Naive thymus-derived CD4-positive, alpha-beta T cell (primary cell): Measurements from ENCODE around the gene TOX2. TPM values are rescaled to one million over a fixed set of nuclear protein-coding genes. Genes with fewer than 3 reads are reported as not detected.
A peak's percentile ranks its signal among the peaks of the same experiment; 100 is the strongest.

Source experiments
- ATAC-seq: fragments of 150-1000 bp; cut with Tn5 transposase; 2 replicates; pipeline ENCODE4 v1.10.0; 2021; ENCODE audit warnings: mild to moderate bottlenecking, moderate library complexity
- CTCF ChIA-PET: fragments of 350-600 bp; sonication (Branson Sonifier 250); formaldehyde crosslinking; loops from one replicate; lab custom pipeline; 2021; ENCODE audit warnings: antibody characterized with exemption; lab: Charles Lee
- POLR2A ChIA-PET: fragments of 350-600 bp; sonication (Branson Sonifier 250); formaldehyde crosslinking; loops from one replicate; lab custom pipeline; 2021; ENCODE audit warnings: antibody characterized with exemption, inconsistent platforms; lab: Charles Lee
- DNase-seq, 9 donors: peaks; one replicate each; pipeline versions ENCODE4 v3.0.0 to v3.0.0-alpha.2; 2020 to 2022; ENCODE audit warnings: mixed read lengths in 1 of 9
- H3K27ac ChIP-seq: one replicate; pipeline ENCODE4 v1.7.0; 2013; ENCODE audit warnings: mild to moderate bottlenecking, low read depth, low read length, moderate library complexity
- H3K27me3 ChIP-seq, 2 donors: one replicate each; pipeline ENCODE4 v1.7.0; 2013; ENCODE audit warnings: low read length in 2 of 2, mild to moderate bottlenecking in 2 of 2, moderate library complexity in 2 of 2; ENCODE audit not compliant: control insufficient read depth in 2 of 2, insufficient read depth in 2 of 2
- H3K36me3 ChIP-seq, 3 experiments: 1 replicate in 2 of 3; 2 replicates in 1 of 3; pipeline ENCODE4 v1.7.0; 2013; ENCODE audit warnings: low read length in 3 of 3, mild to moderate bottlenecking in 3 of 3, moderate library complexity in 1 of 3; ENCODE audit not compliant: insufficient read depth in 3 of 3, control insufficient read depth in 2 of 3
- H3K4me1 ChIP-seq, 2 donors: one replicate each; pipeline ENCODE4 v1.7.0; 2013; ENCODE audit warnings: low read length in 2 of 2, mild to moderate bottlenecking in 2 of 2, moderate library complexity in 1 of 2; ENCODE audit not compliant: control insufficient read depth in 2 of 2, insufficient read depth in 2 of 2
- H3K4me3 ChIP-seq: 2 replicates; pipeline ENCODE4 v1.7.0; 2013; ENCODE audit warnings: mild to moderate bottlenecking, low read length
- H3K9me3 ChIP-seq, 3 experiments: 1 replicate in 2 of 3; 2 replicates in 1 of 3; pipeline ENCODE4 v1.7.0; 2013; ENCODE audit warnings: low read length in 3 of 3; ENCODE audit not compliant: control insufficient read depth in 2 of 3
- H3K27ac Mint-ChIP-seq, 9 donors: one replicate each; pipeline ENCODE4 v1.8.0; 2020 to 2022; ENCODE audit warnings: mixed read lengths in 9 of 9, mild to moderate bottlenecking in 8 of 9, moderate library complexity in 5 of 9, inconsistent platforms in 2 of 9
- H3K27me3 Mint-ChIP-seq, 5 donors: one replicate each; pipeline ENCODE4 v1.8.0; 2021 to 2022; ENCODE audit warnings: mixed read lengths in 5 of 5, mild to moderate bottlenecking in 1 of 5
- H3K36me3 Mint-ChIP-seq, 5 donors: one replicate each; pipeline ENCODE4 v1.8.0; 2020 to 2022; ENCODE audit warnings: mixed read lengths in 5 of 5, mild to moderate bottlenecking in 3 of 5, inconsistent platforms in 1 of 5
- H3K4me1 Mint-ChIP-seq, 7 donors: one replicate each; pipeline ENCODE4 v1.8.0; 2020 to 2022; ENCODE audit warnings: mixed read lengths in 7 of 7, mild to moderate bottlenecking in 3 of 7, inconsistent platforms in 1 of 7
- H3K4me3 Mint-ChIP-seq, 10 donors: one replicate each; pipeline ENCODE4 v1.8.0; 2020 to 2022; ENCODE audit warnings: mild to moderate bottlenecking in 10 of 10, mixed read lengths in 10 of 10, moderate library complexity in 6 of 10, inconsistent platforms in 2 of 10
- H3K9me3 Mint-ChIP-seq, 11 donors: one replicate each; pipeline ENCODE4 v1.8.0; 2020 to 2022; ENCODE audit warnings: mixed read lengths in 11 of 11, mild to moderate bottlenecking in 4 of 11, inconsistent platforms in 1 of 11, moderate library complexity in 1 of 11
- intact Hi-C, 2 donors: fragments of 100-400 bp; cut with micrococcal nuclease; formaldehyde crosslinking; loops; one replicate each; pipeline ENCODE4 v1.15.1; 2023
- polyA plus RNA-seq, 2 donors: library from polyadenylated mRNA; unstranded; fragments of 300-500 nt; fragmentation: Illumina TruSeq; gene quantifications; one replicate each; pipeline ENCODE4 v1.2.3, GENCODE V29; 2021
- total RNA-seq, 6 experiments: library from RNA in 5 of 6; stranded (reverse) in 5 of 6; gene quantifications; 1 replicate in 5 of 6; 2 replicates in 1 of 6; pipeline ENCODE4 v1.2.3 and lab custom pipeline; 2021 to 2026

The TOX2 gene
- total and polyA plus RNA-seq, 7 experiments from 2014 or later = 0.22 to 7.1 (median 1.5) TPM

DNA sequence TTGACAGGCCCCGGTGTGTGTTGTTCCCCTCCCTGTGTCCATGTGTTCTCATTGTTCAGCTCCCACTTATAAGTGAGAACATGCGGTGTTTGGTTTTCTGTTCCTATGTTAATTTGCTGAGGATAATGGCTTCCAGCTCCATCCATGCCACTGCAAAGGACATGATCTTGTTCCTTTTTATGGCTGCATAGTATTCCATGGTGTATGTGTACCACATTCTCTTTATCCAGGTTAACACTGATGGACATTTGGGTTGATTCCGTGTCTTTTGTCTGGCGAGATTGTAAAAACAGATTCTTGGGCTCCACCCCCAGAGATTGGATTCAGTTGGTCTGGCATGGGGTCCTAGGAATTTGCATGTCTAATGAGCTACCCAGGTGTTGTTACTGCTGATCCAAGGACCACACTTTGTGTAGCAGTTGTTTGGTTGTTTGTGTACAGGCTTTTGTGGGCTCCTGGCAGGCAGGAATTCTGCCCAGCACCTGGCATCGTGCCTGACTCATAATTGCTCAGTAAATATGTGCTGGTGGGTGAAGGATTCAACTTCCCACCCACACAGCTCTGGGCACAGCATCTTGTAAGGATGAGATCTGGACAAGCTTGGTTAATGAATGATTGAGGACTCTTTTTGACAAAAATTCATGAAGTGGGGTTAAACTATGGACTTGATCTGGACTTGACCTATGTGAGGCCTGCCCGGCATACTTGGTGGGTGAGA, 5.2 kb downstream of the TOX2 start:
- ChIA-PET POLR2A (no interaction called here), CTCF (no interaction called here)
- H3K27me3 ChIP-seq = peaks cover 0 to 6% of the 10 kb centered on the region in 2 donors
- peaks cover 14 to 27% of the 10 kb centered on the region in 2 donors for H3K4me1 ChIP-seq
- DNase-seq (no peak), ATAC-seq (no peak)
- Mint-ChIP-seq H3K27ac (no peak overlapping the region), H3K27me3 (peaks cover 16 to 71% (median 25%) of the 10 kb centered on the region in 5 donors), H3K36me3 (peaks cover 0 to 8% (median 0%) of the 10 kb centered on the region in 5 donors), H3K9me3 (peaks cover 0 to 4% (median 0%) of the 10 kb centered on the region in 11 donors), H3K4me1 (peaks cover 24 to 54% (median 48%) of the 10 kb centered on the region in 7 donors), H3K4me3 (no peak overlapping the region)
- H3K4me3 ChIP-seq = no peak overlapping the region
- H3K27ac ChIP-seq = no peak overlapping the region
- H3K36me3 ChIP-seq = no peaks in the 10 kb centered on the region
- H3K9me3 ChIP-seq = no peaks in the 10 kb centered on the region
- intact Hi-C loops = loop anchor here (5.0 to 10.0 kb wide), 3 partner anchors 165 to 465 kb away; partner anchors contain the start of gene SRSF6 (in 1 of the 2)

- H3K9me3 ChIP-seq = no peaks in the 10 kb centered on the region
- Mint-ChIP-seq H3K4me1 (peaks cover 26 to 57% (median 52%) of the 10 kb centered on the region in 7 donors), H3K9me3 (peaks cover 0 to 2% (median 0%) of the 10 kb centered on the region in 11 donors), H3K27ac (peak overlapping the region in 2 of 9 donors; percentile 51 to 53), H3K4me3 (no peak overlapping the region), H3K36me3 (peaks cover 0 to 7% (median 0%) of the 10 kb centered on the region in 5 donors), H3K27me3 (peaks cover 9 to 70% (median 23%) of the 10 kb centered on the region in 5 donors)
- H3K36me3 ChIP-seq = no peaks in the 10 kb centered on the region
- ChIA-PET CTCF (no interaction called here), POLR2A (no interaction called here)
- no peak for DNase-seq
- no peak for ATAC-seq
- intact Hi-C loops = loop anchor here (10.0 kb wide), 2 partner anchors 166 to 466 kb away; partner anchors contain the start of gene SRSF6 (in 1 of the 2)
- peaks cover 16 to 29% of the 10 kb centered on the region in 2 donors for H3K4me1 ChIP-seq
- no peak overlapping the region for H3K27ac ChIP-seq
- no peak overlapping the region for H3K4me3 ChIP-seq
- H3K27me3 ChIP-seq = peaks cover 0 to 6% of the 10 kb centered on the region in 2 donors
Measured at GRCh38 chr20:43920797-43921196, 6.1 kb downstream of the TOX2 start.

DNA sequence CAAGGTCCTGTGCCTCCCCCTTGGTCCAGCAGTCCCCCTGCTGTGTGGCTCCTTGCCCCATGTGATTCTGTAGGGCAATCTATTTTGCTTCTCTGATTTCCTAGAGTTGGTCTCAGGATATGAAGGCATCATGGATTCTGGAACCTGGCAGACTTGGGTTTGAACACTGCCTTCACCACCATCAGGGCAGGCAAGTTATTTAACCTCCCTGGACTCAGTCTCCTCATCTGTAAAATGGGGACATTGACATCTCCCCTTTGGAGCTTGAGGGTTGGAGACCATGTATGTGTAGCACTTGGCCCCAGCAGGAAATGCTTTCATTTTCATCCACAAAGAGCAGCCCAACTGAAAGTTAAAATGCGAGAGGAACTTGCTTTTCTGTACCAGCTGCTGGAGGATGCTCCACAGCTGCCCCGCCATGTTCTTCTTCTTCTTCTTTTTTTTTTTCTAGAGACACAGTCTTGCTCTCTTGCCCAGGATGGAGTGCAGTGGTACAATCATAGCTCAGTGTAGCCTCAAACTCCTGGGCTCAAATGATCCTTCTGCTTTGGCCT, 6.7 kb downstream of the TOX2 start:
- Mint-ChIP-seq H3K9me3 (peaks cover 0 to 2% (median 0%) of the 10 kb centered on the region in 11 donors), H3K27ac (no peak overlapping the region), H3K27me3 (peaks cover 6 to 72% (median 21%) of the 10 kb centered on the region in 5 donors), H3K4me3 (peak overlapping the region in 1 of 10 donors; percentile 24), H3K36me3 (peaks cover 0 to 7% (median 0%) of the 10 kb centered on the region in 5 donors), H3K4me1 (peaks cover 29 to 60% (median 56%) of the 10 kb centered on the region in 7 donors)
- Histone ChIP-seq H3K36me3 (no peaks in the 10 kb centered on the region), H3K27me3 (peaks cover 0 to 2% of the 10 kb centered on the region in 2 donors), H3K9me3 (no peaks in the 10 kb centered on the region), H3K27ac (no peak overlapping the region), H3K4me1 (peaks cover 19 to 30% of the 10 kb centered on the region in 2 donors), H3K4me3 (no peak overlapping the region)
- DNase-seq = no peak
- intact Hi-C loops = loop anchor here (10.0 kb wide), 2 partner anchors 167 to 467 kb away; partner anchors contain the start of gene SRSF6 (in 1 of the 2)
- POLR2A ChIA-PET = interaction anchor here (0.6 kb wide), 1 partner anchor 1930 kb away, joined by 3 read pairs; no protein-coding TSS in a partner anchor
- no peak for ATAC-seq
- CTCF ChIA-PET = no interaction called here

- Histone ChIP-seq H3K27ac (no peak overlapping the region), H3K9me3 (no peaks in the 10 kb centered on the region), H3K4me1 (peaks cover 20 to 35% of the 10 kb centered on the region in 2 donors), H3K36me3 (no peaks in the 10 kb centered on the region), H3K4me3 (no peak overlapping the region), H3K27me3 (no peaks in the 10 kb centered on the region)
- Mint-ChIP-seq H3K4me1 (peaks cover 31 to 69% (median 55%) of the 10 kb centered on the region in 7 donors), H3K9me3 (peaks cover 0 to 2% (median 0%) of the 10 kb centered on the region in 11 donors), H3K36me3 (peaks cover 0 to 7% (median 0%) of the 10 kb centered on the region in 5 donors), H3K4me3 (peak overlapping the region in 1 of 10 donors; percentile 82), H3K27me3 (peaks cover 0 to 70% (median 10%) of the 10 kb centered on the region in 5 donors), H3K27ac (peak overlapping the region in 1 of 9 donors; percentile 28)
- ATAC-seq (no peak), DNase-seq (no peak)
- CTCF ChIA-PET = no interaction called here
- intact Hi-C loops = loop anchor here (10.0 kb wide), 2 partner anchors 168 to 468 kb away; partner anchors contain the start of gene SRSF6 (in 1 of the 2)
- POLR2A ChIA-PET = no interaction called here
Measured at GRCh38 chr20:43922614-43923013, 8.0 kb downstream of the TOX2 start.

DNA sequence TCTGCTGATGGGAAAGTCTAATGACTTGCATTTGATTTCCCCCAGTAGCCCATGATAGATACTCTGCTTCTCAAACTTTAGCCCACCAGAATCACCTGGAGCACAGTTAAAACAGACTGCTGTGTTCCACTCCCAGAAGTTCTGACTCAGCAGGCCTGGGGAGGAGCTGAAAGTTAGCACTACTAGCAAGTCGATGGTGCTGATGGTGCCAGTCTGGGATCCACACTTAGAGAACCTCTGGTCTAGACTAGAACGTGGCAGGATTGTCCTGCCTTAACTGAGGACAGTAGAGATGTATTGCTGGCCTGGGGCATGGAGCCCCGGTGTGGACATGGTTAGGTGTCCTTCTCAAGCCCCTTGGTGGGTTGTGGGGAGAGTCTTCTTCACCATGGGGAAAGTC, 8.7 kb downstream of the TOX2 start:
- Histone ChIP-seq H3K27ac (no peak overlapping the region), H3K27me3 (no peaks in the 10 kb centered on the region), H3K36me3 (no peaks in the 10 kb centered on the region), H3K4me1 (peaks cover 20 to 39% of the 10 kb centered on the region in 2 donors), H3K9me3 (no peaks in the 10 kb centered on the region), H3K4me3 (no peak overlapping the region)
- no peak for DNase-seq
- Mint-ChIP-seq H3K27ac (peak overlapping the region in 4 of 9 donors; percentile 18 to 81 (median 52)), H3K27me3 (peaks cover 0 to 68% (median 10%) of the 10 kb centered on the region in 5 donors), H3K9me3 (peaks cover 0 to 2% (median 0%) of the 10 kb centered on the region in 11 donors), H3K36me3 (peaks cover 0 to 7% (median 0%) of the 10 kb centered on the region in 5 donors), H3K4me3 (peak overlapping the region in 7 of 10 donors; percentile 4 to 82 (median 41)), H3K4me1 (peaks cover 34 to 73% (median 61%) of the 10 kb centered on the region in 7 donors)
- intact Hi-C loops = loop anchor here (10.0 kb wide), 2 partner anchors 169 to 469 kb away; partner anchors contain the start of gene SRSF6 (in 1 of the 2)
- ATAC-seq = no peak
- ChIA-PET POLR2A (interaction anchor here (1.0 kb wide), 1 partner anchor 19 kb away, joined by 3 read pairs; no protein-coding TSS in a partner anchor), CTCF (no interaction called here)

GRCh38 chr20:43923917-43924316, 9.3 kb downstream of the TOX2 start:
- Mint-ChIP-seq H3K9me3 (peaks cover 0 to 2% (median 0%) of the 10 kb centered on the region in 11 donors), H3K27ac (peak overlapping the region in 3 of 9 donors; percentile 6 to 76 (median 18)), H3K4me1 (peaks cover 34 to 74% (median 65%) of the 10 kb centered on the region in 7 donors), H3K27me3 (peaks cover 0 to 67% (median 9%) of the 10 kb centered on the region in 5 donors), H3K36me3 (peaks cover 0 to 7% (median 0%) of the 10 kb centered on the region in 5 donors), H3K4me3 (peak overlapping the region in 5 of 10 donors; percentile 19 to 82 (median 78))
- intact Hi-C loops = loop anchor here (10.0 kb wide), 2 partner anchors 169 to 469 kb away; partner anchors contain the start of gene SRSF6 (in 1 of the 2)
- Histone ChIP-seq H3K36me3 (no peaks in the 10 kb centered on the region), H3K4me3 (no peak overlapping the region), H3K9me3 (no peaks in the 10 kb centered on the region), H3K27ac (no peak overlapping the region), H3K4me1 (peaks cover 20 to 39% of the 10 kb centered on the region in 2 donors), H3K27me3 (no peaks in the 10 kb centered on the region)
- ChIA-PET POLR2A (interaction anchor here (1.0 to 1.1 kb wide), 2 partner anchors 18 to 20 kb away, joined by 3 read pairs; no protein-coding TSS in a partner anchor), CTCF (no interaction called here)
- DNase-seq (no peak), ATAC-seq (no peak)
